GM23338 (cell line): Measurements from ENCODE around the gene CRACR2B. TPM values are rescaled to one million over a fixed set of nuclear protein-coding genes. Genes with fewer than 3 reads are reported as not detected.

Experiments used
- ATAC-seq: fragments of 200-7000 bp; cut with Tn5 transposase; 3 replicates; pipeline ENCODE4 v1.9.1; 2020
- DNase-seq: peaks from one replicate; pipeline ENCODE4 v3.0.0-alpha.2; 2015; ENCODE audit warnings: low spot score
- H2AFZ ChIP-seq: fragments of 200-600 bp; sonication (generic); 2 replicates; pipeline ENCODE4 v1.8.0; 2016; ENCODE audit warnings: antibody characterized with exemption, mild to moderate bottlenecking, moderate library complexity
- H3F3A ChIP-seq: fragments of 200-600 bp; sonication (generic); replicated peaks from 2 replicates; pipeline ENCODE4 v1.8.0; 2017; ENCODE audit warnings: antibody characterized with exemption, mixed run types, low read depth
- H3K27ac ChIP-seq: fragments of 200-600 bp; sonication (generic); 2 replicates; pipeline ENCODE4 v1.6.1; 2016; ENCODE audit warnings: low read depth
- H3K27me3 ChIP-seq: fragments of 200-600 bp; sonication (generic); 2 replicates; pipeline ENCODE4 v1.8.0; 2016; ENCODE audit warnings: mild to moderate bottlenecking, mixed run types, moderate library complexity; ENCODE audit not compliant: insufficient read depth
- H3K36me3 ChIP-seq: fragments of 200-600 bp; sonication (generic); 2 replicates; pipeline ENCODE4 v1.8.0; 2016; ENCODE audit warnings: mild to moderate bottlenecking; ENCODE audit not compliant: insufficient read depth
- H3K4me1 ChIP-seq: fragments of 200-600 bp; sonication (generic); 2 replicates; pipeline ENCODE4 v1.8.0; 2016; ENCODE audit warnings: mild to moderate bottlenecking, moderate library complexity; ENCODE audit not compliant: insufficient read depth
- H3K4me2 ChIP-seq: fragments of 200-600 bp; sonication (generic); 2 replicates; pipeline ENCODE4 v1.7.1; 2017; ENCODE audit warnings: mixed run types
- H3K4me3 ChIP-seq: fragments of 200-600 bp; sonication (generic); 2 replicates; pipeline ENCODE4 v1.6.1; 2016; ENCODE audit warnings: mixed run types
- H3K79me2 ChIP-seq: fragments of 200-600 bp; sonication (generic); replicated peaks from 2 replicates; pipeline ENCODE4 v1.8.0; 2017; ENCODE audit warnings: mild to moderate bottlenecking; ENCODE audit not compliant: insufficient read depth
- H3K9me2 ChIP-seq: fragments of 200-600 bp; sonication (generic); 2 replicates; pipeline ENCODE4 v1.8.0; 2017; ENCODE audit not compliant: insufficient read depth
- H4K20me1 ChIP-seq: fragments of 200-600 bp; sonication (generic); replicated peaks from 2 replicates; pipeline ENCODE4 v1.8.0; 2017; ENCODE audit warnings: mild to moderate bottlenecking; ENCODE audit not compliant: insufficient read depth
- H3K27ac Mint-ChIP-seq: 2 replicates; pipeline ENCODE4 v1.8.0; 2020; ENCODE audit warnings: inconsistent platforms, mild to moderate bottlenecking, moderate library complexity, mixed read lengths
- H3K27me3 Mint-ChIP-seq: 3 replicates; pipeline ENCODE4 v1.8.0; 2022; ENCODE audit warnings: low read depth, mild to moderate bottlenecking, moderate library complexity, mixed read lengths, inconsistent platforms; ENCODE audit not compliant: insufficient read depth, poor library complexity
- H3K36me3 Mint-ChIP-seq: 3 replicates; pipeline ENCODE4 v1.8.0; 2021; ENCODE audit warnings: low read depth, mild to moderate bottlenecking, inconsistent platforms, moderate library complexity, mixed read lengths
- H3K4me1 Mint-ChIP-seq: 3 replicates; pipeline ENCODE4 v1.8.0; 2020; ENCODE audit warnings: mild to moderate bottlenecking, inconsistent platforms, mixed read lengths
- H3K4me3 Mint-ChIP-seq: 3 replicates; pipeline ENCODE4 v1.8.0; 2021; ENCODE audit warnings: moderate library complexity, mild to moderate bottlenecking, inconsistent platforms, mixed read lengths
- H3K9me3 Mint-ChIP-seq: 3 replicates; pipeline ENCODE4 v1.8.0; 2020; ENCODE audit warnings: moderate library complexity, mild to moderate bottlenecking, inconsistent platforms, mixed read lengths
- CTCF ChIP-seq, 2 experiments: fragments of 200-600 bp in 1 of 2; sonication (generic) in 1 of 2; conservative IDR thresholded peaks; 2 replicates each; pipeline versions ENCODE4 v1.5.1 to v1.6.1; 2016 to 2017; ENCODE audit warnings: antibody characterized with exemption in 2 of 2, low read depth in 2 of 2, mild to moderate bottlenecking in 2 of 2, moderate library complexity in 1 of 2
- ETS1 ChIP-seq: IDR thresholded peaks from 2 replicates; pipeline ENCODE4 v1.6.1; 2016; ENCODE audit warnings: antibody characterized with exemption
- JUNB ChIP-seq: IDR thresholded peaks from one replicate; pipeline ENCODE4 v1.6.1; 2016; ENCODE audit warnings: antibody characterized with exemption; ENCODE audit not compliant: unreplicated experiment
- POLR2AphosphoS5 ChIP-seq: IDR thresholded peaks from 2 replicates; pipeline ENCODE4 v1.6.1; 2016; ENCODE audit warnings: antibody characterized with exemption, low read depth
- REST ChIP-seq: IDR thresholded peaks from one replicate; pipeline ENCODE4 v1.6.1; 2018; ENCODE audit warnings: antibody characterized with exemption; ENCODE audit not compliant: unreplicated experiment
- ZNF462 ChIP-seq: fragments of 250-450 bp; sonication (Bioruptor Pico); IDR thresholded peaks from 2 replicates; pipeline ENCODE4 v1.5.0; 2020; ENCODE audit warnings: mild to moderate bottlenecking, moderate library complexity
- polyA plus RNA-seq: library from polyadenylated mRNA; unstranded; fragments of >200 nt; fragmentation: Nextera tagmentation; extraction: Ambion mirVana; gene quantifications from 2 replicates; pipeline ENCODE4 v1.2.1, GENCODE V29; 2016
- total RNA-seq: library from RNA; depleted of rRNA; stranded (reverse); fragments of >200 nt; shearing (Covaris generic); gene quantifications from 2 replicates; pipeline ENCODE4 v1.2.3, GENCODE V29; 2014

Gene CRACR2B
- total and polyA plus RNA-seq, 2 experiments from 2014 or later: 55.9 to 64.1 TPM

- TF ChIP-seq REST (no peak), POLR2AphosphoS5 (no peak), ZNF462 (CRISPR knock-in tag) (no peak), JUNB (no peak), CTCF (conservative IDR thresholded peaks at IDR 0.05; ENCODE audit: low read depth in 2 of 2) (no peak), ETS1 (no peak)
- Histone ChIP-seq H3F3A (peaks cover 9% of the 10 kb centered on the region; the same call in 1 of the 2 replicates), H3K4me2 (peak overlapping the region; percentile 85), H3K27me3 (no peaks in the 10 kb centered on the region), H3K36me3 (no peaks in the 10 kb centered on the region), H3K4me1 (peaks cover 7% of the 10 kb centered on the region; the same call in 1 of the 2 replicates), H3K4me3 (peak overlapping the region; percentile 73), H3K9me2 (no peaks in the 10 kb centered on the region), H2AFZ (no peak overlapping the region), H3K79me2 (0 out of 2 replicates have a peak, but pooled peaks cover 5% of the 10 kb centered on the region), H4K20me1 (peaks cover 17% of the 10 kb centered on the region), H3K27ac (no peak overlapping the region)
- Mint-ChIP-seq H3K4me1 (peaks cover 13% of the 10 kb centered on the region), H3K4me3 (peak overlapping the region; percentile 83), H3K27ac (no peak overlapping the region), H3K36me3 (peaks cover 11% of the 10 kb centered on the region; the same call in 1 of the 3 replicates), H3K9me3 (no peaks in the 10 kb centered on the region), H3K27me3 (peaks cover 21% of the 10 kb centered on the region)
- no peak for DNase-seq
- no peak for ATAC-seq
Measured at GRCh38 chr11:820655-821511, 6.8 kb upstream of the CRACR2B start.
